Endometrial microvascular endothelial cells (primary cell): Measurements from ENCODE around the gene PIP5K1B. TPM values are rescaled to one million over a fixed set of nuclear protein-coding genes. Genes with fewer than 3 reads are reported as not detected.

Source experiments
- in situ Hi-C: cut with HindIII; loops from 2 replicates; pipeline ENCODE4 v1.10.0; 2017; ENCODE audit warnings: low sequenced_read_pairs, low pct_unique_long_range_greater_than_20kb; ENCODE audit errors: inconsistent ontology term
- total RNA-seq: library from RNA; depleted of rRNA; stranded (reverse); fragments of >200 nt; gene quantifications from one replicate; pipeline ENCODE4 v1.2.3, GENCODE V29; 2015; ENCODE audit errors: inconsistent ontology term

The PIP5K1B gene
- total RNA-seq, 1 donor from 2014 or later = not detected

- in situ Hi-C loops = no loop called here
Measured at GRCh38 chr9:68832861-68833518, 128.0 kb downstream of the PIP5K1B start.

- in situ Hi-C loops = no loop called here
Measured at GRCh38 chr9:68834931-68835520, 130.0 kb downstream of the PIP5K1B start.

GRCh38 chr9:68836788-68837187 is 131.7 kb downstream of the PIP5K1B start:
- in situ Hi-C loops = no loop called here

- in situ Hi-C loops = no loop called here
Measured at GRCh38 chr9:68838245-68838644, 133.2 kb downstream of the PIP5K1B start.

DNA sequence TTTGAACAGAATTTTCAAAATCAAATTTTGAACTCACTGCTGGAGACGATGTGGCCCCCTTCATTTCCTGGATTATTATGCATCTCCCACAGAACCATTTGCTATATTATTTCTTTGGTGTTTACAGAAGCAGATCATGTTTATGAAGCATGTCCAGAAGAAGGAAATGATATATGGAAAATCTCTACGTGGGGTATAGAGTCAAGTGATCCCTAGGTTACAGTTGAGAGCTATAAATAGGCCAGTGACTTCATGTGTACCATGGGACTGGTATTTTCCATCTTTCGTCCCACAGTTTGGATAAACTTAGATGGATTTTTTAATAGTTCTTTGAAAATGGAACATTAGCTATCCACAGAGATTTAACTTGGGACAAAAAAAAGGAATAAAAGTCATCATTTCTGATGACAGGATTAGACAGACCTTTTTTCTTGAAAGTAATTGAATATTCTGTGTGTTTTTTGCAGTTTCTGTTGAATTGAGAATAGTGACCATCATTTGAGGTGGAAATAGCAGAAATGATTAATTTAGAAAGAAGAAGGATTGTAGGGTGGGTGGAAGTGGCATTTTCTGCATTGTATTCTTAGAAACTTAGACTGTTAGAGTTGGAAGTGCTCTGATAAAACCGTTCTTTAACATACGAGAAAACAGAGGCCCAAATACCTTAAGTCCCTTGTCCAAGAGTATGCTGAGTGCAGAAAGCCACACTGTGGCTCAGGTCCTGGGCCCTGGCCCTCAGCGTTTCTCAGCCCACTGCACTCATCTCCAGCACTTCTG is 136.4 kb downstream of the PIP5K1B start:
- in situ Hi-C loops = no loop called here

- in situ Hi-C loops = no loop called here
Measured at GRCh38 chr9:68842568-68842967, 137.5 kb downstream of the PIP5K1B start.

- in situ Hi-C loops = no loop called here
Measured at GRCh38 chr9:68843239-68843638, 138.2 kb downstream of the PIP5K1B start.

DNA sequence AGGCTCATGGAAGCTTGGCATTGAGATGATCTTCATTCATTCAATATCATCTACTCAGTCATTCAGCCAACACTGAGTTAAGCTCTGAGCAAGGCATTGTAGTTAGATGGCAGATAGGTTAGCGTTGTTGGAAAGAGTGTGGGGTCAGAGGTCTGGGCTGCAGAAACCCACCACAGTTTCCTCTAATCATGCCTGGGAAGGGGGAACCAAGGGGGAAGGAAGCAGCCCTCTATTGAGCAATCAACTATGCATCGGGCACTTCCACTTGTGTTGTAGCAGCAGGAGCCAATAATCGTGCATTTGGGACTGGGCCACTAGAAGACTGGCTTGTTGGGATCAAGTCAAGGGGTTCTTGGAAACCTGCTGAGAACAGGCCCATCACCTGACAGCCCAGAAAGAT is 139.1 kb downstream of the PIP5K1B start:
- in situ Hi-C loops = no loop called here

DNA sequence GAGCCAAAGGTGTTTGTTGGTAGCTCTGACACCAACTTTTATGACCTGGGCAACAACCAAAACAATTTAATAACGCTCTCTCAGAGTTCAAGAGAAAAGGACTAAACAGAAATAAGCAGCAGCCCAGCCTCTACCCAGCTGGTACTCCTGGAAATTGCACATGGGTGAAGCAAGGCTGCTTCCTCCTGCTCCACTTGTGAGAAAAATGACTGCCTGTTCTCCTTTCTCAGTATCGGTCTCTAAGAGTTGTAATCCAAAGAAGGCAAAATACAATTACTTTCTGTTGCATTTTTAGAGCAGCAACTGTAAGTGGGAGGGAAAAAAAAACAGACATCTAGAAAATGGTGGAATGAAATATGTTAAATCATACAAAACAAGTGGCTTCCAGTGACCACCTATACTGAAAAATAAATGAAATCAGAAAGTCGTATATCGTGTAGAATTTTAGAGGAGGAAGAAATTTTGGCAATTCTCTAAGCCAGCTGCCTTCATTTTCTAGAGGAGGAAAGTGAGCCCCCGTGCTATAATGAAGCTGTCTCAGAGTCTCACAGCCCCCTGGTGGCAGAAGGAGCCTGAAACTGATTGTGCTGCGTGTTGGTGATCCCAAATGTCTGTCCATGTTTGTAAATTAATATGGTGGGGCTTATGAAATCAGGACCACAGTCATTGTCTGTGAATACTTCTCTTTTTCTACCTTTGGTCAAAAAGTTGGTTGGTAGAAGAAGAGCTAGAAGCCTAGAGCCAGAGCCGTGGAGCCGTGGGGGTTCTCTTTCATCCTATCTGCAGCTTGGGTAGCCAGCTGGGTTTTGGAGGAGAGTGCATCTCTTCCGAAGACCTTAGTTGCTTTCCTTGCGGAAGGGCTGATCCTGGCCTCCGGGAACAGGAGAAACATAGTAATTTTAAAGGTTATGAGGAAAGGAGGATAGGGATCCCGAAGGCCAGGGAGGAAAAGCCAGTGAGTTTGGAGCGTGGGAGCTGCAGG is 139.9 kb downstream of the PIP5K1B start:
- in situ Hi-C loops = no loop called here

GRCh38 chr9:68847765-68848164 is 142.7 kb downstream of the PIP5K1B start:
- in situ Hi-C loops = no loop called here

- in situ Hi-C loops = no loop called here
Measured at GRCh38 chr9:68851657-68852056, 146.6 kb downstream of the PIP5K1B start.

DNA sequence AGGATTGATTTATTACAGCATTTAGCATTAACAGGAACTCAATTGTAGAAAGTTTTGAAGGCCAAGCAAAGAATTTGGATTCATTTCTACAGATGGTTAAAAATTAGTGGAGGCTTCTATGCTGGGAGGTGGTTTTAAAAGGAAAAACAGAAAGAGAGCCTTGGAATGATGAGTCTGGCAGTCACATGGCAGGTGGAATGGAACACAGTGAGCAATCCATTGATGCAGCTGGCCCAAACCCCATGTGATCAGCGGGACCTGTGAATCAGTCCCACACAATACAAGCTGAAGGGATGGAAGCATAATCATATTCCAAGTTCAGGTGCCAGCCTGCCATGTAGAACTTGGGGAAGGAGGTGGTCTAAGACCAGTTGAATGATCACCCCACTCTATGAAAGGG is 147.9 kb downstream of the PIP5K1B start:
- in situ Hi-C loops = no loop called here

- in situ Hi-C loops = no loop called here
Measured at GRCh38 chr9:68859347-68859746, 154.3 kb downstream of the PIP5K1B start.

DNA sequence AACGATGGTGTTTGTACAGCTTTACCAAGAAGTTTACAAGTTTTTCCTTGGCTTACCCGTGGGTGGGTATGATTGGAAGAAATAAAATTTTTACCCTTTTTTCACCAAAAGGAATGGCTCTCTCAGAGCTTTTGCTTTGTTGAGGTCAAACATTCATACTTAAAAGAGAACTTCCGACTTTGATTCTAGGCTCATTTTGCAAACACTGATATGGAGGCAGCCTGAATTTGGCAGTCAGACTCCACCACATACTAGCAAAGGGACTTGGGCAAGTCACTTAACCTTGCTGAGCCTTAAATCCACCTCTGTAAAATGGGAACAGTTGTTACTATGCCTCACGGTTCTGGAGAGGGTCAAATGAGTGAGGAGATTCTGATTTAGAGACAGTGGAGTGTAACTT is 155.4 kb downstream of the PIP5K1B start:
- in situ Hi-C loops = no loop called here

DNA sequence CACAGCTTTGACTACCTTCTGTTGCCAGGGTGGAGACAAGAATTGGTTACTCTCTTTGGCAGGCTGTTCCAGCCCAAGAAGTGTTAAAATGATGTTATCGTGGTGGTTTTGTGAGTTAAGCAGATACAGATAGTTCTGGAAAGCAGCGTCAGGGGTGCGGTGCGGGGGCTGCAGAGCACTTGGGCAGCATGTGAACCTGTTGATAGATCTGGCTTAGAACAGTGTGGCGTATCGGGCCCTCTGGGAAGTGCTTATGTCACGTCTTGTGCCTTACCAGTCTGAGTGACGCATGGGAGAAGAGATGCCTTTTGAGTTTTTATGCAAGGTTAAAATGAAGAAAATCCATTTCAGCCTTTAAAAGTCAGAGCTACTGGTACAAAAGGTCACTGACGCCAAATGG is 156.4 kb downstream of the PIP5K1B start:
- in situ Hi-C loops = no loop called here

DNA sequence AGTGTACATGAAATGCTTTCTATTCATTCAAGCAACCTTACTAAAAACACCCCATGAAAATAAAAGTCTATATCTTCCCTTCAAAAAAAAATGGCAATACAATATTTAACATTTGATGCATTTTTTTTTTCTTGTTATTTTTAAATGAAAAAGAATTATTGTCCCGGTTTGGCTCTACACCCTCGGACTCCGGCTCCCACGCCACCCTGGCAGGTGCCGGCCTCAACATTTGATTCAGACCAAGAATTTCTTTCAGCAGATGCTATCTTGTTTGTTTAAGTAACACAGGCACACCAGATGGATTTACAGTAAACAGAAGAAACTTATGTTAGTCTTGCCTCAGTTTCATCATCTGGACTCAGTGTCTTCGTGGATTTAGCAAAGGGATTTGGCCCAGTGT is 162.0 kb downstream of the PIP5K1B start:
- in situ Hi-C loops = no loop called here

DNA sequence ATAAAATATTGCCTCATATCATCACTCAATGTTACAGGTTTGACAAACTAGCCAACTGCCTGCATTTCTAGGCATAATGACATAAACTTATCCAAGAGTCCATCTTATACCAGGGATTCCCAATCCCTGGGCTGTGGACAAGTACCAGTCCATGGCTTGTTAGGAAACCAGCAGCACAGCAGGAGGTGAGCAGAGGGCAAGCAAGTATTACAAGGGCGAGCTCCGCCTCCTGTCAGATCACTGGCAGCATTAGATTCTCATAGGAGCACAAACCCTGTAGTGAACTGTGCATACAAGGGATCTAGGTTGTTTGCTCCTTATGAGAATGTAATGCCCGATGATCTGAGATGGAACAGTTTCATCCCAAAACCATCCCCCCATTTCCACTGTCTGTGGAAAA is 164.0 kb downstream of the PIP5K1B start:
- in situ Hi-C loops = no loop called here

DNA sequence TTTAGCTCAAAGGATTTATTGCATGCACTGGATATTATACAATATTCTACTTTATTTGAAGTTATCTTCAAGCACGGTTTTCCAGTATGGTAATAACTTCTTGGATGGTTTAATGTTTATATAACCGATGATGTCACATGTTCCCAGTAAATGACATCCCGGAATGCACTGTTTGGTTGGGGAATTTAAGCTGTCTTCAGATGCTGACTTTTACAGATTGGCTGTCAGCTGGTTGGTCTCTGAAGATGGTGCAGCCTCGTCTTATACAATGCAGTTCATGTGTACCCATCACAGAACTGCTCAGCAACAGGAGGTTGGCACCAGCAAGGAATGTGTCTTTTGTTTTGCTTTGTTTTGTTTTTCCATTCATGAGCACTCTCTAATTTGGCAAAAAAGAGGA is 165.0 kb downstream of the PIP5K1B start:
- in situ Hi-C loops = no loop called here

GRCh38 chr9:68871236-68871635 is 166.2 kb downstream of the PIP5K1B start:
- in situ Hi-C loops = no loop called here
